GM18861 (cell line): ENCODE data around the gene TMEM212.
"Not testable (repeated sequence)": the region's sequence is repeated elsewhere in the genome, so short reads cannot be mapped to it uniquely, and the experiment has no call there.

Experiments
- ATAC-seq: cut with Tn5 transposase; IDR thresholded peaks from one replicate; pipeline ENCODE4 v1.9.1; 2021; ENCODE audit not compliant: unreplicated experiment

TMEM212 gene

GRCh38 chr3:171883257-171883892 is 40.2 kb downstream of the TMEM212 start:
- no peak for ATAC-seq

- ATAC-seq, result no peak
Observed at GRCh38 chr3:171883893-171884279, 40.7 kb downstream of the TMEM212 start.

GRCh38 chr3:171888466-171888865 is 45.3 kb downstream of the TMEM212 start:
- no peak for ATAC-seq

GRCh38 chr3:171890398-171890797 is 47.2 kb downstream of the TMEM212 start:
- no peak for ATAC-seq

- ATAC-seq, result no peak
Observed at GRCh38 chr3:171892457-171892856, 49.3 kb downstream of the TMEM212 start.

GRCh38 chr3:171895291-171895690 is 52.1 kb downstream of the TMEM212 start:
- ATAC-seq, result no peak

GRCh38 chr3:171895900-171896299 is 52.8 kb downstream of the TMEM212 start:
- ATAC-seq, result no peak

GRCh38 chr3:171896316-171896715 is 53.2 kb downstream of the TMEM212 start:
- no peak for ATAC-seq

- ATAC-seq, result no peak
Observed at GRCh38 chr3:171898192-171898591, 55.0 kb downstream of the TMEM212 start.

- no peak for ATAC-seq
Observed at GRCh38 chr3:171900446-171900845, 57.3 kb downstream of the TMEM212 start.

GRCh38 chr3:171901615-171902312 is 58.6 kb downstream of the TMEM212 start:
- ATAC-seq, result no peak

GRCh38 chr3:171904829-171905228 is 61.7 kb downstream of the TMEM212 start:
- ATAC-seq, result no peak

GRCh38 chr3:171906503-171906902 is 63.4 kb downstream of the TMEM212 start:
- ATAC-seq, result not testable (repeated sequence)

- ATAC-seq, result no peak
Observed at GRCh38 chr3:171906951-171907676, 64.0 kb downstream of the TMEM212 start.

GRCh38 chr3:171907761-171908160 is 64.6 kb downstream of the TMEM212 start:
- ATAC-seq, result no peak

GRCh38 chr3:171908731-171909130 is 65.6 kb downstream of the TMEM212 start:
- no peak for ATAC-seq
